CD8-positive, alpha-beta memory T cell (primary cell): ENCODE results near the gene CDYL2. TPM values are rescaled to one million over a fixed set of nuclear protein-coding genes. Genes with fewer than 3 reads are reported as not detected.

ENCODE experiments used
- CTCF ChIA-PET: fragments of 350-600 bp; sonication (Branson Sonifier 250); formaldehyde crosslinking; loops from one replicate; lab custom pipeline; 2021; ENCODE audit warnings: antibody characterized with exemption; lab: Charles Lee
- POLR2A ChIA-PET: fragments of 350-600 bp; sonication (Branson Sonifier 250); formaldehyde crosslinking; loops from one replicate; lab custom pipeline; 2021; ENCODE audit warnings: antibody characterized with exemption; lab: Charles Lee
- DNase-seq, 5 donors: peaks; one replicate each; pipeline versions ENCODE4 v3.0.0 to v3.0.0-alpha.2; 2020 to 2022; ENCODE audit warnings: mixed read lengths in 1 of 5
- H3K27ac ChIP-seq: one replicate; pipeline ENCODE4 v1.7.0; 2013; ENCODE audit warnings: low read depth, mild to moderate bottlenecking, low read length, moderate library complexity
- H3K27me3 ChIP-seq: 2 replicates; pipeline ENCODE4 v1.7.0; 2013; ENCODE audit warnings: low read length, mild to moderate bottlenecking; ENCODE audit not compliant: insufficient read depth, poor library complexity, severe bottlenecking
- H3K36me3 ChIP-seq: 2 replicates; pipeline ENCODE4 v1.7.0; 2013; ENCODE audit warnings: mild to moderate bottlenecking, low read length, moderate library complexity; ENCODE audit not compliant: insufficient read depth
- H3K4me1 ChIP-seq: 2 replicates; pipeline ENCODE4 v1.7.0; 2013; ENCODE audit warnings: mild to moderate bottlenecking, low read length, moderate library complexity; ENCODE audit not compliant: insufficient read depth
- H3K4me3 ChIP-seq: 2 replicates; pipeline ENCODE4 v1.7.0; 2013; ENCODE audit warnings: mild to moderate bottlenecking, low read length
- H3K9me3 ChIP-seq: 2 replicates; pipeline ENCODE4 v1.7.0; 2013; ENCODE audit warnings: mild to moderate bottlenecking, low read length
- H3K27ac Mint-ChIP-seq, 8 donors: one replicate each; pipeline ENCODE4 v1.8.0; 2020 to 2021; ENCODE audit warnings: mixed read lengths in 8 of 8, mild to moderate bottlenecking in 6 of 8, inconsistent platforms in 3 of 8, moderate library complexity in 3 of 8
- H3K27me3 Mint-ChIP-seq, 2 donors: one replicate each; pipeline ENCODE4 v1.8.0; 2020 to 2021; ENCODE audit warnings: mixed read lengths in 2 of 2, mild to moderate bottlenecking in 1 of 2, moderate library complexity in 1 of 2
- H3K36me3 Mint-ChIP-seq, 3 donors: one replicate each; pipeline ENCODE4 v1.8.0; 2020 to 2021; ENCODE audit warnings: mixed read lengths in 3 of 3, inconsistent platforms in 1 of 3, mild to moderate bottlenecking in 1 of 3
- H3K4me1 Mint-ChIP-seq, 3 donors: one replicate each; pipeline ENCODE4 v1.8.0; 2020 to 2021; ENCODE audit warnings: mixed read lengths in 3 of 3, inconsistent platforms in 1 of 3, mild to moderate bottlenecking in 1 of 3
- H3K4me3 Mint-ChIP-seq, 7 donors: one replicate each; pipeline ENCODE4 v1.8.0; 2020 to 2021; ENCODE audit warnings: mixed read lengths in 7 of 7, mild to moderate bottlenecking in 6 of 7, moderate library complexity in 4 of 7, inconsistent platforms in 2 of 7
- H3K9me3 Mint-ChIP-seq, 5 donors: one replicate each; pipeline ENCODE4 v1.8.0; 2020 to 2022; ENCODE audit warnings: mixed read lengths in 5 of 5, mild to moderate bottlenecking in 3 of 5, moderate library complexity in 2 of 5, inconsistent platforms in 1 of 5
- polyA plus RNA-seq: library from polyadenylated mRNA; unstranded; fragments of 300-500 nt; fragmentation: Illumina TruSeq; gene quantifications from one replicate; pipeline ENCODE4 v1.2.3, GENCODE V29; 2021
- total RNA-seq, 2 experiments: library from RNA; stranded (reverse); gene quantifications; one replicate each; pipeline ENCODE4 v1.2.3, GENCODE V29; 2021

CDYL2 gene
- total and polyA plus RNA-seq, 3 experiments from 2014 or later: 3.8 to 42.0 (median 40.6) TPM

- ChIA-PET POLR2A (no interaction called here), CTCF (no interaction called here)
- Mint-ChIP-seq H3K27ac (no peak overlapping the region), H3K4me1 (peaks cover 12 to 23% (median 12%) of the 10 kb centered on the region in 3 donors), H3K4me3 (no peak overlapping the region), H3K36me3 (peaks cover 4 to 71% (median 29%) of the 10 kb centered on the region in 3 donors), H3K27me3 (no peaks in the 10 kb centered on the region), H3K9me3 (peaks cover 0 to 7% (median 0%) of the 10 kb centered on the region in 5 donors)
- Histone ChIP-seq H3K9me3 (no peaks in the 10 kb centered on the region), H3K36me3 (no peaks in the 10 kb centered on the region), H3K27me3 (no peaks in the 10 kb centered on the region), H3K4me3 (no peak overlapping the region), H3K27ac (no peak overlapping the region), H3K4me1 (peaks cover 11% of the 10 kb centered on the region)
- no peak for DNase-seq
Observed at GRCh38 chr16:80607204-80607603, 197.2 kb downstream of the CDYL2 start.

DNA sequence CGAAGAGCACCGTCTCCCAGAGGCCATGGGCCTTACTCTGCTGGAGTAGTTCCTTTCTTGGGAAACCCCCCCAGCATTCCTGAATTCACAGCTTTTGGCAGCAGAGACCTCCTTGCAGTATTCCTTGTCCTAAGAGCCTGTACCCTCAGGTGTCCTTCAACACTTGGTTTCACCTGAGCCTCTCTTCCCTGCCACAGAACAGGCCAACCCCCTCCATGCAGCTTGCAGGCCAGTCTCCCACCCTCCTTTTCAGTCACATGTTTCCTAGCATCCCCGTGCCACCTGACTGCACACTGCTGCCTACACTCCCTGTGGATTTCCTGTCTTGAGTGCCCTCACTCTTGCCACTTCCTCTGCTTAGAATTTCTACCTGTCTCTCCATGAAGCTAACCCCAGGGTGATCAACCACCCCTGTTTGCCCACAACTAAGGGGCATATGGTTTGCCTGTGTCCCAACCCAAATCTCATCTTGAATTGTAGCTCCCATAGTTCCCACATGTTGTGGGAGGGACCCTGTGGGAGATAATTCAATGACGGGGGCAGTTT, 198.1 kb downstream of the CDYL2 start:
- POLR2A ChIA-PET: no interaction called here
- Mint-ChIP-seq H3K27ac (peak overlapping the region in 4 of 8 donors; percentile 31 to 64 (median 57)), H3K36me3 (peaks cover 4 to 64% (median 26%) of the 10 kb centered on the region in 3 donors), H3K9me3 (peaks cover 0 to 7% (median 0%) of the 10 kb centered on the region in 5 donors), H3K4me3 (peak overlapping the region in 3 of 7 donors; percentile 2 to 41 (median 5)), H3K27me3 (no peaks in the 10 kb centered on the region), H3K4me1 (peaks cover 12 to 23% (median 12%) of the 10 kb centered on the region in 3 donors)
- H3K4me3 ChIP-seq: no peak overlapping the region
- H3K9me3 ChIP-seq: no peaks in the 10 kb centered on the region
- DNase-seq: no peak
- no peaks in the 10 kb centered on the region for H3K36me3 ChIP-seq
- H3K4me1 ChIP-seq: peaks cover 11% of the 10 kb centered on the region
- CTCF ChIA-PET: no interaction called here
- H3K27ac ChIP-seq: no peak overlapping the region
- no peaks in the 10 kb centered on the region for H3K27me3 ChIP-seq

- no peak overlapping the region for H3K27ac Mint-ChIP-seq
- H3K9me3 Mint-ChIP-seq: peaks cover 0 to 7% (median 0%) of the 10 kb centered on the region in 5 donors
- Histone ChIP-seq H3K9me3 (no peaks in the 10 kb centered on the region), H3K4me1 (peaks cover 11% of the 10 kb centered on the region), H3K4me3 (no peak overlapping the region), H3K27ac (no peak overlapping the region), H3K27me3 (no peaks in the 10 kb centered on the region), H3K36me3 (no peaks in the 10 kb centered on the region)
- H3K4me3 Mint-ChIP-seq: no peak overlapping the region
- H3K27me3 Mint-ChIP-seq: no peaks in the 10 kb centered on the region
- H3K4me1 Mint-ChIP-seq: peaks cover 12 to 23% (median 12%) of the 10 kb centered on the region in 3 donors
- H3K36me3 Mint-ChIP-seq: peaks cover 4 to 52% (median 22%) of the 10 kb centered on the region in 3 donors
- CTCF ChIA-PET: no interaction called here
- POLR2A ChIA-PET: no interaction called here
- DNase-seq: no peak
Observed at GRCh38 chr16:80604600-80605355, 199.6 kb downstream of the CDYL2 start.

DNA sequence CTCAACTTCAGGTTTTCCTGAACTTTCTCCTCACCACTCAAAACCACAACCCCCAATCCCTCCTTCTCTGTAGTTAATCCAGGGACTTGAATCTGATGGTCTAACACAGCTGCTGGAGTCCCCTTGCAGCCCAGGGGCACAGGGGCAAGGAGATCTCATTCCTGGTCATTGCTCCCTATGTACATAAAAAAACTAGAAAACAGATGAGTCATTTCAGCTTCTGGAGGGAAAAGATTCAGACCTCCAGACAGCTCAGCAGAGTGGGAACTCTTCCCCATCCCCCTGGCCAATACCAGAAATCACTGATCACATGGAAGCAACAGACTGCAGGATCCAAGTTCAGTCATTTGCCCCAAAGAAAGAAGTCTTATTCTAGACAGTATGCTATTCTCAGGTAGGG, 201.5 kb downstream of the CDYL2 start:
- ChIA-PET POLR2A (no interaction called here), CTCF (interaction anchor here (1.2 kb wide), 1 partner anchor 23 kb away, joined by 3 read pairs; no protein-coding TSS in a partner anchor)
- H3K4me3 ChIP-seq: no peak overlapping the region
- H3K4me1 Mint-ChIP-seq: peaks cover 12 to 23% (median 12%) of the 10 kb centered on the region in 3 donors
- H3K36me3 Mint-ChIP-seq: peaks cover 4 to 37% (median 21%) of the 10 kb centered on the region in 3 donors
- H3K9me3 Mint-ChIP-seq: peaks cover 0 to 7% (median 0%) of the 10 kb centered on the region in 5 donors
- no peaks in the 10 kb centered on the region for H3K27me3 ChIP-seq
- no peak for DNase-seq
- no peaks in the 10 kb centered on the region for H3K36me3 ChIP-seq
- no peaks in the 10 kb centered on the region for H3K9me3 ChIP-seq
- no peaks in the 10 kb centered on the region for H3K27me3 Mint-ChIP-seq
- H3K27ac ChIP-seq: no peak overlapping the region
- H3K4me3 Mint-ChIP-seq: no peak overlapping the region
- peaks cover 11% of the 10 kb centered on the region for H3K4me1 ChIP-seq
- H3K27ac Mint-ChIP-seq: no peak overlapping the region

- Histone ChIP-seq H3K9me3 (no peaks in the 10 kb centered on the region), H3K27me3 (no peaks in the 10 kb centered on the region), H3K4me1 (peaks cover 5% of the 10 kb centered on the region), H3K36me3 (no peaks in the 10 kb centered on the region), H3K4me3 (no peak overlapping the region), H3K27ac (no peak overlapping the region)
- POLR2A ChIA-PET: no interaction called here
- Mint-ChIP-seq H3K36me3 (peaks cover 1 to 20% (median 14%) of the 10 kb centered on the region in 3 donors), H3K4me3 (no peak overlapping the region), H3K27ac (peak overlapping the region in 1 of 8 donors; percentile 43), H3K27me3 (peaks cover 0 to 1% of the 10 kb centered on the region in 2 donors), H3K9me3 (no peaks in the 10 kb centered on the region), H3K4me1 (peaks cover 2 to 6% (median 2%) of the 10 kb centered on the region in 3 donors)
- DNase-seq: no peak
- CTCF ChIA-PET: interaction anchor here (1.2 kb wide), 1 partner anchor 9 kb away, joined by 3 read pairs; no protein-coding TSS in a partner anchor
Observed at GRCh38 chr16:80601182-80601581, 203.2 kb downstream of the CDYL2 start.

DNA sequence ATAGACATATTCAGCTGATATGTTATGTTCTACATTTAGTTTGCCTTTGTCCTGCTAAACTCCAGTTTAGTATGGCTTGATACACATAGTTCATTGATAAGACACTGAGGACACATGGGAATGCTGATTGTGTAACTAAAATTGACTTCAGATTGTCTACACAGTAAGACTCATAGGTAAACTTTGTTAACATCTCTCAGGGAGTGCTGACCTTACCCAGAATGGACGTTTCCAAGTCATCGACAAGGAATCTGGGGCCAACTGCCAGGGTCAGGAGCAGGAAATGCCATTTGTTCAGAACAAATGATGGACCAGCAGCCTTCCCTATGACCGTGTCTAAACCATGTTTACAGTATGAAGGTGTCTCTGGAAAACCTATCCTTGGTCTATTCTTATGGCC, 204.9 kb downstream of the CDYL2 start:
- Mint-ChIP-seq H3K4me1 (no peaks in the 10 kb centered on the region), H3K27me3 (peaks cover 0 to 5% of the 10 kb centered on the region in 2 donors), H3K9me3 (no peaks in the 10 kb centered on the region), H3K36me3 (peaks cover 4 to 15% (median 13%) of the 10 kb centered on the region in 3 donors), H3K4me3 (no peak overlapping the region), H3K27ac (no peak overlapping the region)
- ChIA-PET POLR2A (no interaction called here), CTCF (no interaction called here)
- no peak overlapping the region for H3K4me3 ChIP-seq
- no peak for DNase-seq
- no peaks in the 10 kb centered on the region for H3K4me1 ChIP-seq
- H3K27me3 ChIP-seq: no peaks in the 10 kb centered on the region
- no peaks in the 10 kb centered on the region for H3K36me3 ChIP-seq
- H3K9me3 ChIP-seq: no peaks in the 10 kb centered on the region
- H3K27ac ChIP-seq: no peak overlapping the region

DNA sequence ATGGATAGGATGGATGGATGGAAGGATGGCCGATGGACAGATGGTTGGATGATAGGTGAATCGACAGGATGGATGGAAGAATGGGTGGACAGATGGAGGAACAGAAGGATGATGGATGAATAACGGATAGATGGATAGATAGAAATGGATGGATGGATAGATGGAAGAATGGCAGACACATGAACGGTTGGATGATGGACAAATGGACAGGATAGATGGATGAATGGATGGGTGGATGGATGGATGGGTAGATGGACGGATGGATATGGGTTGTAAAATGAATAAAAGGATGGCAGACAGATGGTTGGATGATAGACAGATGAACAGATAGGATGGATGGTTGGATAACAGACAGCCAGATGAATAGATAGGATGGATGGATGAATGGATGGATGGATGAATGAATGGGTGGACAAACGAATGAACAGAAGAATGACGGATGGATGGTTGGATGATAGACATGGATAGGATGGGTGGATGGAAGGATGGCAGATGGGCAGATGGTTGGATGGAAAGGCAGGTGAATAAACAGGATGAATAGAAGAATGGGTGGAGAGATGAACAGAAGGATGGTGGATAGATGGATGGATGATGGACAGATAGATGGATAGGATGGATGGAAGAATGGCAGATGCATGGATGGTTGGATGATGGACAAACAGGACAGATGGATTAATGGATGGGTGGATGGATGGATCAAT, 207.7 kb downstream of the CDYL2 start:
- peaks cover 2 to 9% (median 4%) of the 10 kb centered on the region in 3 donors for H3K36me3 Mint-ChIP-seq
- H3K4me3 Mint-ChIP-seq: no peak overlapping the region
- peaks cover 0 to 15% of the 10 kb centered on the region in 2 donors for H3K27me3 Mint-ChIP-seq
- no peaks in the 10 kb centered on the region for H3K9me3 Mint-ChIP-seq
- Histone ChIP-seq H3K27me3 (peaks cover 4% of the 10 kb centered on the region), H3K4me3 (no peak overlapping the region), H3K36me3 (no peaks in the 10 kb centered on the region), H3K4me1 (peaks cover 9% of the 10 kb centered on the region), H3K9me3 (no peaks in the 10 kb centered on the region), H3K27ac (no peak overlapping the region)
- H3K27ac Mint-ChIP-seq: no peak overlapping the region
- CTCF ChIA-PET: no interaction called here
- DNase-seq: no peak
- POLR2A ChIA-PET: no interaction called here
- peaks cover 8% of the 10 kb centered on the region in 3 donors for H3K4me1 Mint-ChIP-seq
